ENCODE results near the gene CBLN1. TPM values are rescaled to one million over a fixed set of nuclear protein-coding genes. Genes with fewer than 3 reads are reported as not detected.

The CBLN1 gene
- total RNA-seq, 1 experiment from 2014 or later = not detected

GRCh38 chr16:49305406-49305805, 23.8 kb upstream of the CBLN1 start:
- no TSS peak for BruUV-seq (replicated peaks)
- intact Hi-C loops (cut with micrococcal nuclease; ENCODE audit: unreplicated experiment) = no loop called here
- Histone ChIP-seq H4K20me1 (ENCODE audit: insufficient read depth) (no peaks in the 10 kb centered on the region), H3F3A (ENCODE audit: insufficient read depth, low read depth) (no peaks in the 10 kb centered on the region), H3K79me2 (ENCODE audit: low read depth) (no peaks in the 10 kb centered on the region), H2AFZ (no peak overlapping the region), H3K27ac (no peak overlapping the region), H3K4me1 (replicated peaks; ENCODE audit: insufficient read depth) (no peaks in the 10 kb centered on the region), H3K4me2 (no peak overlapping the region), H3K36me3 (ENCODE audit: low read depth) (no peaks in the 10 kb centered on the region), H3K9me3 (ENCODE audit: insufficient read depth, low read depth) (no peaks in the 10 kb centered on the region), H3K4me3 (no peak overlapping the region), H3K9me2 (ENCODE audit: insufficient read depth) (no peaks in the 10 kb centered on the region), H3K27me3 (ENCODE audit: insufficient read depth, low read depth) (no peaks in the 10 kb centered on the region)
- POLR2A ChIA-PET (ENCODE audit: unreplicated experiment) = no interaction called here
- DNase-seq = no peak
- no peak for TF ChIP-seq CTCF (conservative IDR thresholded peaks at IDR 0.05)
- TF ChIP-seq EZH2 (IDR thresholded peaks at IDR 0.05; ENCODE audit: low read depth) = no peak
- CTCF ChIA-PET = no interaction called here

GRCh38 chr16:49292413-49292812, 10.8 kb upstream of the CBLN1 start:
- no peak overlapping the region for H3K4me3 ChIP-seq
- BruUV-seq (replicated peaks) = no TSS peak
- no peak overlapping the region for H3K27ac ChIP-seq
- no peaks in the 10 kb centered on the region for H3K79me2 ChIP-seq (ENCODE audit: low read depth)
- intact Hi-C loops (cut with micrococcal nuclease; ENCODE audit: unreplicated experiment) = no loop called here
- no peak overlapping the region for H3K4me2 ChIP-seq
- no peaks in the 10 kb centered on the region for H3K9me2 ChIP-seq (ENCODE audit: insufficient read depth)
- ChIA-PET CTCF (no interaction called here), POLR2A (ENCODE audit: unreplicated experiment) (interaction anchor here (0.6 kb wide), 1 partner anchor 1103 kb away, joined by 3 read pairs; no protein-coding TSS in a partner anchor)
- TF ChIP-seq CTCF (conservative IDR thresholded peaks at IDR 0.05) (no peak), EZH2 (IDR thresholded peaks at IDR 0.05; ENCODE audit: low read depth) (no peak)
- no peak overlapping the region for H2AFZ ChIP-seq
- H3K9me3 ChIP-seq (ENCODE audit: insufficient read depth, low read depth) = no peaks in the 10 kb centered on the region
- no peaks in the 10 kb centered on the region for H3K27me3 ChIP-seq (ENCODE audit: insufficient read depth, low read depth)
- no peaks in the 10 kb centered on the region for H4K20me1 ChIP-seq (ENCODE audit: insufficient read depth)
- H3K36me3 ChIP-seq (ENCODE audit: low read depth) = no peaks in the 10 kb centered on the region
- H3K4me1 ChIP-seq (replicated peaks; ENCODE audit: insufficient read depth) = no peaks in the 10 kb centered on the region
- DNase-seq = no peak
- no peaks in the 10 kb centered on the region for H3F3A ChIP-seq (ENCODE audit: insufficient read depth, low read depth)

- Histone ChIP-seq H3K4me1 (replicated peaks; ENCODE audit: insufficient read depth) (no peaks in the 10 kb centered on the region), H3K9me3 (ENCODE audit: insufficient read depth, low read depth) (no peaks in the 10 kb centered on the region), H3K36me3 (ENCODE audit: low read depth) (no peaks in the 10 kb centered on the region), H3K27ac (no peak overlapping the region), H3K79me2 (ENCODE audit: low read depth) (no peaks in the 10 kb centered on the region), H3K9me2 (ENCODE audit: insufficient read depth) (no peaks in the 10 kb centered on the region), H2AFZ (no peak overlapping the region), H3K27me3 (ENCODE audit: insufficient read depth, low read depth) (no peaks in the 10 kb centered on the region), H3K4me2 (no peak overlapping the region), H3F3A (ENCODE audit: insufficient read depth, low read depth) (no peaks in the 10 kb centered on the region), H3K4me3 (no peak overlapping the region), H4K20me1 (ENCODE audit: insufficient read depth) (no peaks in the 10 kb centered on the region)
- no peak for DNase-seq
- POLR2A ChIA-PET (ENCODE audit: unreplicated experiment) = no interaction called here
- intact Hi-C loops (cut with micrococcal nuclease; ENCODE audit: unreplicated experiment) = no loop called here
- TF ChIP-seq CTCF (conservative IDR thresholded peaks at IDR 0.05) (no peak), EZH2 (IDR thresholded peaks at IDR 0.05; ENCODE audit: low read depth) (no peak)
- CTCF ChIA-PET = no interaction called here
- BruUV-seq (replicated peaks) = no TSS peak
These were observed 5.9 kb upstream of the CBLN1 start for GRCh38 chr16:49287572-49287971.
